ENCODE results near the gene HS6ST2. TPM values are rescaled to one million over a fixed set of nuclear protein-coding genes. Genes with fewer than 3 reads are reported as not detected.

HS6ST2 gene
- total RNA-seq, 2 experiments from 2014 or later, result 0.26 to 0.39 TPM

GRCh38 chrX:132837967-132838366, 120.5 kb downstream of the HS6ST2 start:
- DNase-seq, result no peak
- Mint-ChIP-seq H3K4me1 (no peaks in the 10 kb centered on the region), H3K36me3 (no peaks in the 10 kb centered on the region), H3K27ac (no peak overlapping the region), H3K4me3 (no peak overlapping the region), H3K27me3 (no peaks in the 10 kb centered on the region), H3K9me3 (no peaks in the 10 kb centered on the region)

- Mint-ChIP-seq H3K27me3 (no peaks in the 10 kb centered on the region), H3K27ac (no peak overlapping the region), H3K4me3 (no peak overlapping the region)
These were observed 121.3 kb downstream of the HS6ST2 start for GRCh38 chrX:132837126-132837525.

GRCh38 chrX:132836471-132836870, 122.0 kb downstream of the HS6ST2 start:
- Mint-ChIP-seq H3K4me3 (no peak overlapping the region), H3K4me1 (no peaks in the 10 kb centered on the region), H3K27ac (no peak overlapping the region), H3K27me3 (no peaks in the 10 kb centered on the region), H3K36me3 (no peaks in the 10 kb centered on the region), H3K9me3 (no peaks in the 10 kb centered on the region)
- DNase-seq, result no peak

More at GRCh38 chrX:132837126-132837525, 121.3 kb downstream of the HS6ST2 start:
- Mint-ChIP-seq H3K36me3 (no peaks in the 10 kb centered on the region), H3K9me3 (no peaks in the 10 kb centered on the region), H3K4me1 (no peaks in the 10 kb centered on the region)
- DNase-seq, result no peak

- Mint-ChIP-seq H3K4me1 (no peaks in the 10 kb centered on the region), H3K36me3 (no peaks in the 10 kb centered on the region), H3K4me3 (no peak overlapping the region), H3K9me3 (no peaks in the 10 kb centered on the region), H3K27ac (no peak overlapping the region), H3K27me3 (no peaks in the 10 kb centered on the region)
- no peak for DNase-seq
These were observed 123.7 kb downstream of the HS6ST2 start for GRCh38 chrX:132834741-132835140.

- H3K27ac Mint-ChIP-seq, result no peak overlapping the region
- no peaks in the 10 kb centered on the region for H3K4me1 Mint-ChIP-seq
- no peaks in the 10 kb centered on the region for H3K27me3 Mint-ChIP-seq
- no peaks in the 10 kb centered on the region for H3K9me3 Mint-ChIP-seq
- no peak for DNase-seq
- H3K36me3 Mint-ChIP-seq, result no peaks in the 10 kb centered on the region
- H3K4me3 Mint-ChIP-seq, result no peak overlapping the region
These were observed 124.3 kb downstream of the HS6ST2 start for GRCh38 chrX:132834109-132834508.

GRCh38 chrX:132833373-132833772, 125.1 kb downstream of the HS6ST2 start:
- Mint-ChIP-seq H3K9me3 (no peaks in the 10 kb centered on the region), H3K4me3 (no peak overlapping the region), H3K4me1 (no peaks in the 10 kb centered on the region), H3K27ac (no peak overlapping the region), H3K36me3 (no peaks in the 10 kb centered on the region), H3K27me3 (no peaks in the 10 kb centered on the region)
- no peak for DNase-seq

GRCh38 chrX:132831336-132831973, 127.0 kb downstream of the HS6ST2 start:
- Mint-ChIP-seq H3K27me3 (no peaks in the 10 kb centered on the region), H3K36me3 (no peaks in the 10 kb centered on the region), H3K27ac (no peak overlapping the region), H3K4me1 (no peaks in the 10 kb centered on the region), H3K4me3 (no peak overlapping the region), H3K9me3 (no peaks in the 10 kb centered on the region)
- no peak for DNase-seq

- no peaks in the 10 kb centered on the region for H3K36me3 Mint-ChIP-seq
- DNase-seq, result no peak
- no peaks in the 10 kb centered on the region for H3K9me3 Mint-ChIP-seq
- H3K27ac Mint-ChIP-seq, result no peak overlapping the region
- no peaks in the 10 kb centered on the region for H3K27me3 Mint-ChIP-seq
- no peak overlapping the region for H3K4me3 Mint-ChIP-seq
- H3K4me1 Mint-ChIP-seq, result no peaks in the 10 kb centered on the region
These were observed 135.8 kb downstream of the HS6ST2 start for GRCh38 chrX:132822634-132823012.

- Mint-ChIP-seq H3K4me3 (no peak overlapping the region), H3K9me3 (no peaks in the 10 kb centered on the region), H3K4me1 (no peaks in the 10 kb centered on the region), H3K27me3 (no peaks in the 10 kb centered on the region), H3K27ac (no peak overlapping the region), H3K36me3 (no peaks in the 10 kb centered on the region)
- no peak for DNase-seq
These were observed 136.3 kb downstream of the HS6ST2 start for GRCh38 chrX:132821974-132822633.

GRCh38 chrX:132820675-132821074, 137.8 kb downstream of the HS6ST2 start:
- Mint-ChIP-seq H3K27ac (no peak overlapping the region), H3K9me3 (no peaks in the 10 kb centered on the region), H3K36me3 (no peaks in the 10 kb centered on the region), H3K27me3 (no peaks in the 10 kb centered on the region), H3K4me3 (no peak overlapping the region), H3K4me1 (no peaks in the 10 kb centered on the region)
- DNase-seq, result no peak

GRCh38 chrX:132819711-132820264, 138.6 kb downstream of the HS6ST2 start:
- H3K27ac Mint-ChIP-seq, result no peak overlapping the region
- DNase-seq, result no peak
- no peaks in the 10 kb centered on the region for H3K27me3 Mint-ChIP-seq
- H3K9me3 Mint-ChIP-seq, result no peaks in the 10 kb centered on the region
- H3K36me3 Mint-ChIP-seq, result no peaks in the 10 kb centered on the region
- no peak overlapping the region for H3K4me3 Mint-ChIP-seq
- H3K4me1 Mint-ChIP-seq, result no peaks in the 10 kb centered on the region

GRCh38 chrX:132818638-132819037, 139.8 kb downstream of the HS6ST2 start:
- H3K36me3 Mint-ChIP-seq, result no peaks in the 10 kb centered on the region
- H3K27me3 Mint-ChIP-seq, result no peaks in the 10 kb centered on the region
- DNase-seq, result no peak
- no peaks in the 10 kb centered on the region for H3K4me1 Mint-ChIP-seq
- no peak overlapping the region for H3K27ac Mint-ChIP-seq
- H3K9me3 Mint-ChIP-seq, result no peaks in the 10 kb centered on the region
- H3K4me3 Mint-ChIP-seq, result no peak overlapping the region

GRCh38 chrX:132815643-132816042, 142.8 kb downstream of the HS6ST2 start:
- no peak overlapping the region for H3K27ac Mint-ChIP-seq
- H3K4me3 Mint-ChIP-seq, result no peak overlapping the region
- no peak for DNase-seq
- no peaks in the 10 kb centered on the region for H3K27me3 Mint-ChIP-seq
- H3K4me1 Mint-ChIP-seq, result no peaks in the 10 kb centered on the region
- no peaks in the 10 kb centered on the region for H3K9me3 Mint-ChIP-seq
- H3K36me3 Mint-ChIP-seq, result no peaks in the 10 kb centered on the region

GRCh38 chrX:132810964-132811712, 147.3 kb downstream of the HS6ST2 start:
- H3K9me3 Mint-ChIP-seq, result no peaks in the 10 kb centered on the region
- no peaks in the 10 kb centered on the region for H3K4me1 Mint-ChIP-seq
- H3K36me3 Mint-ChIP-seq, result no peaks in the 10 kb centered on the region
- DNase-seq, result no peak
- H3K27me3 Mint-ChIP-seq, result no peaks in the 10 kb centered on the region
- H3K27ac Mint-ChIP-seq, result no peak overlapping the region
- H3K4me3 Mint-ChIP-seq, result no peak overlapping the region

GRCh38 chrX:132810488-132810887, 147.9 kb downstream of the HS6ST2 start:
- Mint-ChIP-seq H3K36me3 (no peaks in the 10 kb centered on the region), H3K27me3 (no peaks in the 10 kb centered on the region), H3K9me3 (no peaks in the 10 kb centered on the region), H3K4me1 (no peaks in the 10 kb centered on the region), H3K4me3 (no peak overlapping the region), H3K27ac (no peak overlapping the region)
- no peak for DNase-seq
